C4-2B (cell line): ENCODE data around the gene CACNA2D1.

ENCODE experiments used
- ZFX ChIP-seq: fragments of 450-650 bp; IDR thresholded peaks from 2 replicates; pipeline ENCODE4 v1.6.1; 2017
- TF ChIP-seq, protein P1 (sequence below): fragments of 450-650 bp; conservative IDR thresholded peaks from 2 replicates; pipeline ENCODE4 v1.5.1; 2017; ENCODE audit warnings: mild to moderate bottlenecking

- TF ChIP-seq ZFX, result no peak
- TF ChIP-seq, protein P1, sequence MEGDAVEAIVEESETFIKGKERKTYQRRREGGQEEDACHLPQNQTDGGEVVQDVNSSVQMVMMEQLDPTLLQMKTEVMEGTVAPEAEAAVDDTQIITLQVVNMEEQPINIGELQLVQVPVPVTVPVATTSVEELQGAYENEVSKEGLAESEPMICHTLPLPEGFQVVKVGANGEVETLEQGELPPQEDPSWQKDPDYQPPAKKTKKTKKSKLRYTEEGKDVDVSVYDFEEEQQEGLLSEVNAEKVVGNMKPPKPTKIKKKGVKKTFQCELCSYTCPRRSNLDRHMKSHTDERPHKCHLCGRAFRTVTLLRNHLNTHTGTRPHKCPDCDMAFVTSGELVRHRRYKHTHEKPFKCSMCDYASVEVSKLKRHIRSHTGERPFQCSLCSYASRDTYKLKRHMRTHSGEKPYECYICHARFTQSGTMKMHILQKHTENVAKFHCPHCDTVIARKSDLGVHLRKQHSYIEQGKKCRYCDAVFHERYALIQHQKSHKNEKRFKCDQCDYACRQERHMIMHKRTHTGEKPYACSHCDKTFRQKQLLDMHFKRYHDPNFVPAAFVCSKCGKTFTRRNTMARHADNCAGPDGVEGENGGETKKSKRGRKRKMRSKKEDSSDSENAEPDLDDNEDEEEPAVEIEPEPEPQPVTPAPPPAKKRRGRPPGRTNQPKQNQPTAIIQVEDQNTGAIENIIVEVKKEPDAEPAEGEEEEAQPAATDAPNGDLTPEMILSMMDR, result no peak
These were observed 486.1 kb downstream of the CACNA2D1 start for GRCh38 chr7:81957517-81957916.
